ENCODE results near the gene HCN4.
"Not testable (repeated sequence)": the region's sequence is repeated elsewhere in the genome, so short reads cannot be mapped to it uniquely, and the experiment has no call there.

The HCN4 gene

GRCh38 chr15:73368301-73369136, at the start of gene HCN4:
TSS of gene HCN4 (minus strand) at chr15:73368958. CDS start at chr15:73368270, 688 bp downstream.
- DNase-seq = no peak

- no peak for DNase-seq
Measured at GRCh38 chr15:73414876-73415275, 46.1 kb upstream of the HCN4 start.

- no peak for DNase-seq
Measured at GRCh38 chr15:73403171-73403570, 34.4 kb upstream of the HCN4 start.

GRCh38 chr15:73400222-73400621, 31.5 kb upstream of the HCN4 start:
- not testable (repeated sequence) for DNase-seq

- DNase-seq = no peak
Measured at GRCh38 chr15:73398861-73399260, 30.1 kb upstream of the HCN4 start.

- DNase-seq = no peak
Measured at GRCh38 chr15:73397461-73397860, 28.7 kb upstream of the HCN4 start.

- DNase-seq = no peak
Measured at GRCh38 chr15:73395671-73396070, 26.9 kb upstream of the HCN4 start.

GRCh38 chr15:73394782-73395181, 26.0 kb upstream of the HCN4 start:
- no peak for DNase-seq

- no peak for DNase-seq
Measured at GRCh38 chr15:73393336-73393735, 24.6 kb upstream of the HCN4 start.

GRCh38 chr15:73392025-73392424, 23.3 kb upstream of the HCN4 start:
- DNase-seq = no peak

- no peak for DNase-seq
Measured at GRCh38 chr15:73391128-73391872, 22.5 kb upstream of the HCN4 start.

GRCh38 chr15:73389971-73390544, 21.3 kb upstream of the HCN4 start:
- DNase-seq = no peak

GRCh38 chr15:73389539-73389938, 20.8 kb upstream of the HCN4 start:
- no peak for DNase-seq

GRCh38 chr15:73388256-73388781, 19.6 kb upstream of the HCN4 start:
- no peak for DNase-seq

- DNase-seq = no peak
Measured at GRCh38 chr15:73387507-73388255, 18.9 kb upstream of the HCN4 start.

GRCh38 chr15:73386886-73387506, 18.2 kb upstream of the HCN4 start:
- DNase-seq = no peak

GRCh38 chr15:73386238-73386637, 17.5 kb upstream of the HCN4 start:
- no peak for DNase-seq

GRCh38 chr15:73385205-73385604, 16.4 kb upstream of the HCN4 start:
- DNase-seq = no peak

GRCh38 chr15:73383310-73384189, 14.8 kb upstream of the HCN4 start:
- DNase-seq = no peak

GRCh38 chr15:73382115-73382514, 13.4 kb upstream of the HCN4 start:
- no peak for DNase-seq

- no peak for DNase-seq
Measured at GRCh38 chr15:73380661-73381060, 11.9 kb upstream of the HCN4 start.
